C4-2B (cell line): Measurements from ENCODE around the gene LAMC3.

Experiments
- CTCF ChIP-seq: fragments of 450-650 bp; conservative IDR thresholded peaks from 2 replicates; pipeline ENCODE4 v1.5.1; 2017; ENCODE audit warnings: mild to moderate bottlenecking
- ZFX ChIP-seq: fragments of 450-650 bp; IDR thresholded peaks from 2 replicates; pipeline ENCODE4 v1.6.1; 2017

GRCh38 chr9:131125288-131126058 lies 116.5 kb downstream of the LAMC3 start, which contains the start of gene NUP214:
- TF ChIP-seq CTCF: no peak
- TF ChIP-seq ZFX: peak; percentile 92
